HEK293 (cell line): Measurements from ENCODE around the gene COPS4.

ENCODE experiments used
- CTCF ChIA-PET: fragments of 350-600 bp; formaldehyde crosslinking; extraction: SDS; loops from one replicate; lab custom pipeline; 2021; ENCODE audit warnings: antibody characterized with exemption; lab: Yijun Ruan, JAX
- POLR2A ChIA-PET: fragments of 300-600 bp; formaldehyde crosslinking; extraction: SDS; loops from one replicate; lab custom pipeline; 2020; ENCODE audit warnings: antibody characterized with exemption, inconsistent platforms; lab: Yijun Ruan, JAX
- H3K27ac ChIP-seq: fragments of 200-500 bp; sonication (Bioruptor generic); 2 replicates; pipeline ENCODE4 v1.5.1; 2014; ENCODE audit warnings: low read depth, low read length, control low read depth, inconsistent platforms; ENCODE audit errors: extremely low read depth
- H3K36me3 ChIP-seq, 2 experiments: fragments of 200-500 bp in 1 of 2; sonication (Bioruptor generic) in 1 of 2; 1 replicate in 1 of 2; 2 replicates in 1 of 2; pipeline ENCODE4 v1.5.1; 2014 to 2017; ENCODE audit warnings: inconsistent platforms in 2 of 2, low read length in 2 of 2; ENCODE audit not compliant: control insufficient read depth in 2 of 2, insufficient read depth in 1 of 2
- H3K4me1 ChIP-seq: fragments of 200-500 bp; sonication (Bioruptor generic); 2 replicates; pipeline ENCODE4 v1.5.1; 2014; ENCODE audit warnings: mild to moderate bottlenecking, low read length, inconsistent platforms; ENCODE audit not compliant: control insufficient read depth, insufficient read depth
- H3K4me3 ChIP-seq: 2 replicates; pipeline ENCODE4 v1.5.1; 2011; ENCODE audit warnings: low read depth, mild to moderate bottlenecking, control low read depth, low read length, moderate library complexity
- H3K9me3 ChIP-seq: fragments of 200-500 bp; sonication (Bioruptor generic); 2 replicates; pipeline ENCODE4 v1.5.1; 2014; ENCODE audit warnings: low read depth, low read length, inconsistent platforms; ENCODE audit not compliant: control insufficient read depth, insufficient read depth
- GLIS1 ChIP-seq: fragments of 450-650 bp; formaldehyde crosslinking; IDR thresholded peaks from 2 replicates; pipeline ENCODE4 v1.5.1; 2016; ENCODE audit warnings: missing biosample characterization, missing genetic modification characterization
- PRDM2 ChIP-seq: fragments of 450-650 bp; formaldehyde crosslinking; IDR thresholded peaks from 2 replicates; pipeline ENCODE4 v1.5.1; 2016; ENCODE audit warnings: missing biosample characterization, missing genetic modification characterization, borderline replicate concordance
- SP3 ChIP-seq: fragments of 450-650 bp; formaldehyde crosslinking; IDR thresholded peaks from 2 replicates; pipeline ENCODE4 v1.5.1; 2016; ENCODE audit warnings: missing biosample characterization, missing genetic modification characterization
- ZBTB44 ChIP-seq: fragments of 450-650 bp; IDR thresholded peaks from 2 replicates; pipeline ENCODE4 v1.5.1; 2018; ENCODE audit warnings: missing biosample characterization, mild to moderate bottlenecking, missing genetic modification characterization
- ZBTB49 ChIP-seq: fragments of 450-650 bp; formaldehyde crosslinking; IDR thresholded peaks from 2 replicates; pipeline ENCODE4 v1.5.1; 2016; ENCODE audit warnings: missing biosample characterization, missing genetic modification characterization, low read depth
- ZFP37 ChIP-seq: fragments of 450-650 bp; formaldehyde crosslinking; IDR thresholded peaks from 2 replicates; pipeline ENCODE4 v1.5.1; 2016; ENCODE audit warnings: missing biosample characterization, missing genetic modification characterization
- ZNF266 ChIP-seq: fragments of 450-650 bp; formaldehyde crosslinking; IDR thresholded peaks from 2 replicates; pipeline ENCODE4 v1.5.1; 2016; ENCODE audit warnings: missing biosample characterization, missing genetic modification characterization, low read depth
- ZNF621 ChIP-seq: fragments of 450-650 bp; formaldehyde crosslinking; IDR thresholded peaks from 2 replicates; pipeline ENCODE4 v1.5.1; 2017; ENCODE audit warnings: missing biosample characterization, missing genetic modification characterization
- TF ChIP-seq, protein P1 (sequence below): fragments of 450-650 bp; formaldehyde crosslinking; conservative IDR thresholded peaks from 2 replicates; pipeline ENCODE4 v1.5.1; 2016; ENCODE audit warnings: low read depth, missing biosample characterization, missing genetic modification characterization
- TF ChIP-seq, protein P2 (sequence below): fragments of 450-650 bp; formaldehyde crosslinking; IDR thresholded peaks from 2 replicates; pipeline ENCODE4 v1.5.1; 2016; ENCODE audit warnings: missing biosample characterization, missing genetic modification characterization

Gene COPS4

DNA sequence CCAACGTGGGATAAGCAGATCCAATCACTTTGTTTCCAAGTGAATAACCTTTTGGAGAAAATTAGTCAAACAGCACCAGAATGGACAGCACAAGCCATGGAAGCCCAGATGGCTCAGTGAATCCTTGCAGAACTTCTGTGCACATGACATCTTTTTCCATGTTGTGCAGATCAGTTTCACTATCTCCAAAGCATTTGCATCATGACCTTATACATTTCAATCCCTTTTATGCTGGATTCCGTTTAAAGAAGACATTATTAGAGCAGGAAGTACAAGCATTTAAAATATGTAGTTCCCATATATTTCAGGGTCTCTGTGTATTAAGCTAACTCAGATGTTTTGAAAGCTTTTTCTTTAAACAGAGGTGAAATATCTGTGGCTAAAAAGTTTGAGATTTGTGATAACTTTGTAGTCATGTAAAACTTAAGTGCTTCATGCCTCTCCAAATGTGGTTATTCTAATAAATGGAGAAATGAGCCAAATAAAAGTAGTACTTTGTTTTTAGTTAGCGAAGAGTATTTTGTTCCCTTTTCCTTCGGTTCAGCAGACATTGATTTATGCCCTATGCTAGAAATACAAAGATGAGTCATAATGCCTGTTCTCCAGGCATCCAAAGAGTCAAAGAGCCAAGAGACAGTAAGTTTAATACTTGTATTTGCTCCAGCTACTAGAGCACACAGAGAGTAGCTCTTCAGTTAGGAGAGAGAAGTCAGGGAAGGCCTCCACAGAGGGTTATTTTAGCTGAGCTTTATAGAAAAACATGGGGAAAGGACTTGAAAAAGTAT, 40.5 kb downstream of the COPS4 start:
- Histone ChIP-seq H3K9me3 (no peaks in the 10 kb centered on the region), H3K4me1 (no peaks in the 10 kb centered on the region), H3K36me3 (peaks cover 0 to 30% of the 10 kb centered on the region in 2 experiments; a peak in 2 of 3 replicates), H3K4me3 (no peak overlapping the region), H3K27ac (no peak overlapping the region)
- ChIA-PET CTCF (interaction anchor here (0.6 to 1.3 kb wide), 4 partner anchors 17 to 185 kb away, joined by 3 to 7 read pairs (median 4); no protein-coding TSS in a partner anchor), POLR2A (no interaction called here)
- TF ChIP-seq ZFP37 (tag by site-specific recombination), result no peak
- TF ChIP-seq, protein P1, sequence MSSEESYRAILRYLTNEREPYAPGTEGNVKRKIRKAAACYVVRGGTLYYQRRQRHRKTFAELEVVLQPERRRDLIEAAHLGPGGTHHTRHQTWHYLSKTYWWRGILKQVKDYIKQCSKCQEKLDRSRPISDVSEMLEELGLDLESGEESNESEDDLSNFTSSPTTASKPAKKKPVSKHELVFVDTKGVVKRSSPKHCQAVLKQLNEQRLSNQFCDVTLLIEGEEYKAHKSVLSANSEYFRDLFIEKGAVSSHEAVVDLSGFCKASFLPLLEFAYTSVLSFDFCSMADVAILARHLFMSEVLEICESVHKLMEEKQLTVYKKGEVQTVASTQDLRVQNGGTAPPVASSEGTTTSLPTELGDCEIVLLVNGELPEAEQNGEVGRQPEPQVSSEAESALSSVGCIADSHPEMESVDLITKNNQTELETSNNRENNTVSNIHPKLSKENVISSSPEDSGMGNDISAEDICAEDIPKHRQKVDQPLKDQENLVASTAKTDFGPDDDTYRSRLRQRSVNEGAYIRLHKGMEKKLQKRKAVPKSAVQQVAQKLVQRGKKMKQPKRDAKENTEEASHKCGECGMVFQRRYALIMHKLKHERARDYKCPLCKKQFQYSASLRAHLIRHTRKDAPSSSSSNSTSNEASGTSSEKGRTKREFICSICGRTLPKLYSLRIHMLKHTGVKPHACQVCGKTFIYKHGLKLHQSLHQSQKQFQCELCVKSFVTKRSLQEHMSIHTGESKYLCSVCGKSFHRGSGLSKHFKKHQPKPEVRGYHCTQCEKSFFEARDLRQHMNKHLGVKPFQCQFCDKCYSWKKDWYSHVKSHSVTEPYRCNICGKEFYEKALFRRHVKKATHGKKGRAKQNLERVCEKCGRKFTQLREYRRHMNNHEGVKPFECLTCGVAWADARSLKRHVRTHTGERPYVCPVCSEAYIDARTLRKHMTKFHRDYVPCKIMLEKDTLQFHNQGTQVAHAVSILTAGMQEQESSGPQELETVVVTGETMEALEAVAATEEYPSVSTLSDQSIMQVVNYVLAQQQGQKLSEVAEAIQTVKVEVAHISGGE (tag by site-specific recombination), result no peak
- TF ChIP-seq PRDM2 (tag by site-specific recombination), result no peak
- no peak for TF ChIP-seq GLIS1 (tag by site-specific recombination)
- TF ChIP-seq, protein P2, sequence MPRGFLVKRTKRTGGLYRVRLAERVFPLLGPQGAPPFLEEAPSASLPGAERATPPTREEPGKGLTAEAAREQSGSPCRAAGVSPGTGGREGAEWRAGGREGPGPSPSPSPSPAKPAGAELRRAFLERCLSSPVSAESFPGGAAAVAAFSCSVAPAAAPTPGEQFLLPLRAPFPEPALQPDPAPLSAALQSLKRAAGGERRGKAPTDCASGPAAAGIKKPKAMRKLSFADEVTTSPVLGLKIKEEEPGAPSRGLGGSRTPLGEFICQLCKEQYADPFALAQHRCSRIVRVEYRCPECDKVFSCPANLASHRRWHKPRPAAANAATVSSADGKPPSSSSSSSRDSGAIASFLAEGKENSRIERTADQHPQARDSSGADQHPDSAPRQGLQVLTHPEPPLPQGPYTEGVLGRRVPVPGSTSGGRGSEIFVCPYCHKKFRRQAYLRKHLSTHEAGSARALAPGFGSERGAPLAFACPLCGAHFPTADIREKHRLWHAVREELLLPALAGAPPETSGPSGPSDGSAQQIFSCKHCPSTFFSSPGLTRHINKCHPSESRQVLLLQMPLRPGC (tag by site-specific recombination), result no peak
- TF ChIP-seq SP3 (tag by site-specific recombination), result no peak
- no peak for TF ChIP-seq ZNF266 (tag by site-specific recombination)

DNA sequence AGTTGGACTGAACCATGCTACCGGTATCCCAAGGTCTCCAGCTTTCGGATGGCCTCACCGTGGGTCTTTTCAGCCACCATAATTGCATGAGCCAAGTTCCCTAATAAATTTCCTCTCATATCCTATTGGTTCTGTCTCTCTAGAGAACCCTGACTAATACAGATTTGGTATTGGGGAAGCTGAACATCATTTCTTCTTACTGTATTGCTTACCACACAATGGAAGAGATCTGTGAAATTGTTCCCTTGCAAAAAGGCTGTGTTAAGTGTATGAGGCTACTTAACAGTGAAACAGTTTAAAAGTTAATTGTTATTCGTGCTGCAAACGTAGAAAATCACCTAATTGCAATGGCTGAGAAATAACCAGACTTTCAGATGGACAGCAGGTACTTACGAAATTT, 45.6 kb downstream of the COPS4 start:
- CTCF ChIA-PET, result no interaction called here
- TF ChIP-seq ZNF621 (tag by site-specific recombination) (no peak), ZBTB49 (tag by site-specific recombination) (no peak), PRDM2 (tag by site-specific recombination) (no peak), ZBTB44 (tag by site-specific recombination) (no peak)

More for the DNA sequence above, 45.6 kb downstream of the COPS4 start:
- no peak overlapping the region for H3K4me3 ChIP-seq
- H3K4me1 ChIP-seq, result no peaks in the 10 kb centered on the region
- POLR2A ChIA-PET, result no interaction called here
- H3K36me3 ChIP-seq, result peaks cover 0 to 11% of the 10 kb centered on the region in 2 experiments; a peak in 1 of 3 replicates
- H3K27ac ChIP-seq, result no peak overlapping the region
- no peaks in the 10 kb centered on the region for H3K9me3 ChIP-seq
